SK-N-SH (cell line): Measurements from ENCODE around the gene SPATA31D3.
"Not testable (repeated sequence)": the region's sequence is repeated elsewhere in the genome, so short reads cannot be mapped to it uniquely, and the experiment has no call there.

Source experiments
- EP300 ChIP-seq, 2 experiments: IDR thresholded peaks; 2 replicates each; pipeline versions ENCODE4 v1.4.0 to v1.6.1; 2012; ENCODE audit warnings: borderline replicate concordance in 1 of 2, low read depth in 1 of 2, low read length in 1 of 2
- EZH2phosphoT487 ChIP-seq: fragments of 200-600 bp; sonication (generic); IDR thresholded peaks from 2 replicates; pipeline ENCODE4 v1.6.1; 2017; ENCODE audit warnings: low read depth, mixed run types, mild to moderate bottlenecking, antibody characterized with exemption, moderate library complexity, borderline replicate concordance
- FOXM1 ChIP-seq: IDR thresholded peaks from 2 replicates; pipeline ENCODE4 v1.4.0; 2012; ENCODE audit warnings: low read depth, mild to moderate bottlenecking
- GATA2 ChIP-seq: sonication (generic); formaldehyde crosslinking; IDR thresholded peaks from 2 replicates; pipeline ENCODE4 v1.5.0; 2020; ENCODE audit warnings: mild to moderate bottlenecking, missing genetic modification reagents
- MEF2A ChIP-seq: IDR thresholded peaks from 2 replicates; pipeline ENCODE4 v1.4.0; 2012; ENCODE audit warnings: low read depth, borderline replicate concordance
- POLR2AphosphoS5 ChIP-seq: IDR thresholded peaks from 2 replicates; pipeline ENCODE4 v1.6.1; 2012; ENCODE audit warnings: low read depth, low read length
- RAD21 ChIP-seq: IDR thresholded peaks from 2 replicates; pipeline ENCODE4 v1.6.1; 2012; ENCODE audit warnings: mild to moderate bottlenecking, low read length
- SIN3A ChIP-seq: IDR thresholded peaks from 2 replicates; pipeline ENCODE4 v1.6.1; 2012; ENCODE audit warnings: low read depth, mild to moderate bottlenecking, low read length, moderate library complexity, borderline replicate concordance
- TEAD4 ChIP-seq: IDR thresholded peaks from 2 replicates; pipeline ENCODE4 v1.4.0; 2012; ENCODE audit warnings: mild to moderate bottlenecking, borderline replicate concordance; ENCODE audit not compliant: insufficient read depth
- USF1 ChIP-seq: IDR thresholded peaks from 2 replicates; pipeline ENCODE4 v1.4.0; 2012; ENCODE audit warnings: low read depth, borderline replicate concordance
- TF ChIP-seq, protein P1 (sequence below): fragments of 200-600 bp; sonication (generic); IDR thresholded peaks from 2 replicates; pipeline ENCODE4 v1.6.1; 2017; ENCODE audit warnings: antibody characterized with exemption, mild to moderate bottlenecking, moderate library complexity
- TF ChIP-seq, protein P2 (sequence below): fragments of 150-350 bp; IDR thresholded peaks from 2 replicates; pipeline ENCODE4 v1.6.1; 2017; ENCODE audit warnings: antibody characterized with exemption, low read length, low read depth, borderline replicate concordance
- TF ChIP-seq, protein P3 (sequence below): IDR thresholded peaks from 2 replicates; pipeline ENCODE4 v1.4.0; 2012; ENCODE audit warnings: low read depth, borderline replicate concordance
- TF ChIP-seq, protein P4 (sequence below): IDR thresholded peaks from 2 replicates; pipeline ENCODE4 v1.4.0; 2012; ENCODE audit warnings: low read depth

GRCh38 chr9:81943393-81943792 is at the start of gene SPATA31D3:
- TF ChIP-seq GATA2 (CRISPR knock-in tag); USF1; POLR2AphosphoS5; MEF2A; SIN3A; EP300 (IDR thresholded peaks at IDR 0.05; ENCODE audit: borderline replicate concordance in 1 of 2, low read depth in 1 of 2, low read length in 1 of 2); FOXM1; EZH2phosphoT487; TEAD4; RAD21: not testable (repeated sequence)
- TF ChIP-seq, protein P1, sequence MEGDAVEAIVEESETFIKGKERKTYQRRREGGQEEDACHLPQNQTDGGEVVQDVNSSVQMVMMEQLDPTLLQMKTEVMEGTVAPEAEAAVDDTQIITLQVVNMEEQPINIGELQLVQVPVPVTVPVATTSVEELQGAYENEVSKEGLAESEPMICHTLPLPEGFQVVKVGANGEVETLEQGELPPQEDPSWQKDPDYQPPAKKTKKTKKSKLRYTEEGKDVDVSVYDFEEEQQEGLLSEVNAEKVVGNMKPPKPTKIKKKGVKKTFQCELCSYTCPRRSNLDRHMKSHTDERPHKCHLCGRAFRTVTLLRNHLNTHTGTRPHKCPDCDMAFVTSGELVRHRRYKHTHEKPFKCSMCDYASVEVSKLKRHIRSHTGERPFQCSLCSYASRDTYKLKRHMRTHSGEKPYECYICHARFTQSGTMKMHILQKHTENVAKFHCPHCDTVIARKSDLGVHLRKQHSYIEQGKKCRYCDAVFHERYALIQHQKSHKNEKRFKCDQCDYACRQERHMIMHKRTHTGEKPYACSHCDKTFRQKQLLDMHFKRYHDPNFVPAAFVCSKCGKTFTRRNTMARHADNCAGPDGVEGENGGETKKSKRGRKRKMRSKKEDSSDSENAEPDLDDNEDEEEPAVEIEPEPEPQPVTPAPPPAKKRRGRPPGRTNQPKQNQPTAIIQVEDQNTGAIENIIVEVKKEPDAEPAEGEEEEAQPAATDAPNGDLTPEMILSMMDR, result not testable (repeated sequence)
- TF ChIP-seq, protein P2, sequence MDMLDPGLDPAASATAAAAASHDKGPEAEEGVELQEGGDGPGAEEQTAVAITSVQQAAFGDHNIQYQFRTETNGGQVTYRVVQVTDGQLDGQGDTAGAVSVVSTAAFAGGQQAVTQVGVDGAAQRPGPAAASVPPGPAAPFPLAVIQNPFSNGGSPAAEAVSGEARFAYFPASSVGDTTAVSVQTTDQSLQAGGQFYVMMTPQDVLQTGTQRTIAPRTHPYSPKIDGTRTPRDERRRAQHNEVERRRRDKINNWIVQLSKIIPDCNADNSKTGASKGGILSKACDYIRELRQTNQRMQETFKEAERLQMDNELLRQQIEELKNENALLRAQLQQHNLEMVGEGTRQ, result not testable (repeated sequence)
- TF ChIP-seq, protein P3, sequence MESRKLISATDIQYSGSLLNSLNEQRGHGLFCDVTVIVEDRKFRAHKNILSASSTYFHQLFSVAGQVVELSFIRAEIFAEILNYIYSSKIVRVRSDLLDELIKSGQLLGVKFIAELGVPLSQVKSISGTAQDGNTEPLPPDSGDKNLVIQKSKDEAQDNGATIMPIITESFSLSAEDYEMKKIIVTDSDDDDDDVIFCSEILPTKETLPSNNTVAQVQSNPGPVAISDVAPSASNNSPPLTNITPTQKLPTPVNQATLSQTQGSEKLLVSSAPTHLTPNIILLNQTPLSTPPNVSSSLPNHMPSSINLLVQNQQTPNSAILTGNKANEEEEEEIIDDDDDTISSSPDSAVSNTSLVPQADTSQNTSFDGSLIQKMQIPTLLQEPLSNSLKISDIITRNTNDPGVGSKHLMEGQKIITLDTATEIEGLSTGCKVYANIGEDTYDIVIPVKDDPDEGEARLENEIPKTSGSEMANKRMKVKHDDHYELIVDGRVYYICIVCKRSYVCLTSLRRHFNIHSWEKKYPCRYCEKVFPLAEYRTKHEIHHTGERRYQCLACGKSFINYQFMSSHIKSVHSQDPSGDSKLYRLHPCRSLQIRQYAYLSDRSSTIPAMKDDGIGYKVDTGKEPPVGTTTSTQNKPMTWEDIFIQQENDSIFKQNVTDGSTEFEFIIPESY, result not testable (repeated sequence)
- TF ChIP-seq, protein P4, sequence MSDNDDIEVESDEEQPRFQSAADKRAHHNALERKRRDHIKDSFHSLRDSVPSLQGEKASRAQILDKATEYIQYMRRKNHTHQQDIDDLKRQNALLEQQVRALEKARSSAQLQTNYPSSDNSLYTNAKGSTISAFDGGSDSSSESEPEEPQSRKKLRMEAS, result not testable (repeated sequence)
